Activated T-helper 1 cell treated with Interleukin-2 at 50 U/mL for 16 hours (primary cell): Measurements from ENCODE around the gene IFNB1.

Experiments
- DNase-seq: peaks from one replicate; pipeline ENCODE4 v3.0.0-alpha.2; 2020; ENCODE audit warnings: low read depth

The IFNB1 gene

DNA sequence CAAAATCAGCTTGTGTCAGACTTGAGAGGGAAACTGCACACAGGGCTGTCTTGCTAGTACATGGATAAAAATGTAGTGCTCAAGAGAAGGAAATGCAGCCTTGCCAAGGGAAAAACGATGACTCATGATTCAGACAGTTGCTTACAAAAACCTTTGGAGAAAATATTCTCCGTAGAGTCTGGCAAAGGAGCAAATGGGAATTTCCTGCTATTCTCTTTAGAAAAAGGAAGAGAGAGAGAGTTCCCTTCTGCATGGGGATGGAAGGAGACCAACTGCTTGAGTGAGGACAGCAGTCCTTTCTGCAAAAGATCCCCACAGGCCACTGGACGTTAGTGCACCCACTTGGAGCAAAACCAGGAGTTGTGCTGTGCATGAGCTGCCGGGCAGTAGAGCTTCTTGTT lies 7.6 kb downstream of the IFNB1 start:
- no peak for DNase-seq

DNA sequence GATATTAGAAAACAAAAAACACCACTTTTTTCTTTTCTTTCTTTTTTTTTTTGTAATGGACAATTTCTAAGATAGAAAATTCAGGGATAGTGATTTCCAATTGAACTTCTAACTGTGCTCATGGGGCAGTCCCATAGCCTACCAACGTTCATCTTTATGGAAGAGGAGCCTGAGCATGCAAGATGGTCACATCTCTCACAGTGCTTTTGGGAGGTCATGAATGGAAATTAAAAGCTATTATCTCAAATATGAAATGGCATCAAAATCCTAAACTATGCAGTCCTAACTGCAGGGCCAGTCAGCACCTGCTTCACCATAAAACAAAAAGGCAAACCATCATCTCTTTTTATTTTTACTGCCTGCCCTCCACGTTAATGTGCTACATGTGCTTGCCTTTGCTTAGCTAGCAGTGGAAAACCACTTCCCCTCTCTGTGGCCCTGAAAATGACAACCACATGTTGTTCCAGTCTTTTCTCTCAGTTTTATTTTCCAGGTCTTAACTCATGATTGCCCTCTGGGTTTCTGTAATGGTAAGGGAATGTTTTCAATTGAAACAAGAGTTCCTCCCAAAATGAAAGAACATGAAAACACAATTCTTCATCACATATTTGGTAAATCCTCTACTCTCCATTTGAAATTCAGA lies 16.7 kb downstream of the IFNB1 start:
- no peak for DNase-seq

DNA sequence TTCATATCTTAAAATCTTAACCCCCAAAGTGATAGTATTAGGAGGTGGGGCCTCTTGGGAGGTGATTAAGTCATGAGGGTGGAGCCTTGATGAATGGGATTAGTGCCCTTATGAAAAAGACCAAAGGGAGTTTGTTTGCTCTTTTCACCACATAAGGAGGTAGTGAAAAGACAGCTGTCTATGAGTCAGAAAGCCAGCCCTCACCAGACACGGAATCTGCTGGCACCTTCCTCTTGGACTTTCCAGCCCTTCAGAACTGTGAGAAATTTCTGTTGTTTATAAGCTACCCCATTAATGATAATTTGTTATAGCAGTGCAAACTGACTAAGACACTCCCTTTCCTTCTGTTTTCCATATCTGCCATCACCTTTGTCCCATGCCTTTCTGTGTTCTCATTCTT lies 20.8 kb downstream of the IFNB1 start:
- DNase-seq = no peak

DNA sequence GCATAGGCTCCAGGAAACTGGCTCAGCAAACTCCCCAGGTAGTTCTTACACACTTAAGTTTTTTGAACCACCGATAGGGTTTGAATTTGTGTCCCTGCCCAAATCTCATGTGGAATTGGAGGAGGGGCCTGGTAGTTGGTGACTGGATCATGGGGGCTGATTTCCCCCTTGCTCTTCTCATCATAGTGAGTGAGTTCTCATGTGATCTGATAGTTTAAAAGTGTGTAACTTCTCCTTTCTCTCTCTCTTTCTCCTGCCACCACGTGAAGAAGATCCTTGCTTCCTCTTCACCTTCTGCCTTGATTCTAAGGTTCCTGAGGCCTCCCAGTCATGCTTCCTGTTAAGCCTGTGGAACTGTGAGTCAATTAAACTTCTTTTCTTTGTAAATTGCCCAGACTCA lies 23.9 kb downstream of the IFNB1 start:
- DNase-seq = no peak

DNA sequence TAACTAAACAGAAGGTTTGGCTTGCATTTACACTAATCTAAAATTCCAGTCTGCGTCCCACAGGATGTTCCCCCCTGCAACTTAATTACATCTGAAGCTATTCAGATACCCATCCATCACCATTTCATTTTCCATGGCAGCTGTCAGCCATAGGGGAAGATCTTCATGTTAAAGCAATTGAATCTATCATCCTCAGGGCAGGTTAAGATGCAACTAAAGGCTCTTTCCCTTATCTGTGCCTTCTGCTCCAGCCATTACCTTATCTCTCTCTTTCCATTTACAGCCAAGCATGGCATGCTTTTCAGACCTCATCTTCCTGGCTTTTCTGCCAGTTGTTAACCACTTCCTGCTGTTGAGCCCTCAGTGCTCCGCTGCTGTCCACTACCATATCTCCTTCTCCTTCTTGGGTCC lies 30.5 kb downstream of the IFNB1 start:
- no peak for DNase-seq

DNA sequence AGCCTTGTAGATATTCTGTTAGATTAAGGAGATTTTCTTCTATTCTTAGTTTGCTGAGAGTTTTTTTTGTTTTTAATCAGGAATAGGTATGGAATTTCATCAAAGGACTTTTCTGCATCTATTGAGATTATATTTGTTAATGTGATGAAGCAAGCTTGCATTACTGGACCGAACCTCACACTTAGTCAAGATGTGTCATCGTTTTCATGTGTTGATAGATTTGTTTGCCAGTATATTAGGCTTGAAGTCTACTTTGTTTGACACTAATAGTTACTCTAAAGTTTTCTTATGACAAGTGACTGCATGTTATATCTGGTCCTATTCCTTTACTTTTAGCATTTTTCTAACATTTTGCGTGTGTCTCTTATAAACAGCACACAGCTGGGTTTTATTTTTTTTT lies 33.9 kb downstream of the IFNB1 start:
- DNase-seq = no peak

DNA sequence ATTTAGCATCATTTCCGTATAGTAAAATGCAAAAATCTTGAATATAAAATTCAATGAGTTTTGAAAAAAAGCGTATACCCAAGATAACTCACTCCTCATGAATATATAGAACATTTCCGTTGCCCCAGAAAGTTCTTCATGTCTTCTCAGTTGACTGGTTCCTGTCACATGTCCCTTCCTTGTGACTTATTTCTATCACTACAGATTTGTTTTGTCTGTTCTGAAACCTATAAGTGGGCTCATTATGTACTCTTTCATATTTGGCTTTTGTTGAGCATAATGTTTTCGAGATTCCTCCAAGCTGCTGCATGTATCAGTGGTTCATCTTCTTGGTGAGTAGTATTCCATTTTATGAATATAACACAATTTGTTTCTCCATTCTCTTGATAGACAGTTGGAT lies 35.3 kb downstream of the IFNB1 start:
- DNase-seq = no peak

DNA sequence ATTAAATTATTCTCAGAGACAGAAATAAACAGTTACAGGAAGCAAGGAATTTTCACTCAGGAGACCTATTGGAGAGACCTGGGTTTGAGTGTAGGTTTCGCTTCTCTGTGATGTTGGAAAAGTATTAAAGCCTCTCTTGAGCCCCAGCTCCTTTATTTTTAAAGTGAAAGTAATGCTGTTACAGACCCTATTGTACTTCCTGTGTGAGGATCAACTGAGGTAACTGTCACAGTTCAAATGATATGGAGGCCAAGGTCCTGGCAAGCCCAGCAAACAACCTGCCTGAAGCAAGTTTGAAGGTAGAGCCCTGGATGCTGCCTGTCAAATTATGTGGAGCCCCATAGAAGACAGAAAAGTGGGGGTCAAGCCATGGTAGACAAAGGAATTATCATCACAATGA lies 38.4 kb downstream of the IFNB1 start:
- no peak for DNase-seq

DNA sequence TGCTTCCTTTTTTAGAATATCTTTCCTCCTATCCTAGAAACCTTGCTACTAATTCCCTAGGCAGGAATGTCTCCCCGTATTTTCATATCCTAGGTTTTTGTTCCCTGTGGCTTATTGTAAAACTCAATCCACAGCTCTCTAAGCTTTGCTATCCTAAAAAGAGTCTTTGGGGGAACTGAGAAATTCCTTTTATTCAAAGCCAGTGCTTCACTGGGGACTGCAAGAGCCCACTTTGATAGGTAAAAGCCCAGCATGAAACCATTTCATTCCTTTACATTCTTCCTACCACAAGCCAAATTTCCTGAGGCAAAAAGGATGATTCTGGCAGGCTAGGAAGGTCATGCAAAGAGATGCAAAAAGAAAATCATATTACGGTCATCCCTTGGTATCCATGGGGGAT lies 40.5 kb downstream of the IFNB1 start:
- no peak for DNase-seq

DNA sequence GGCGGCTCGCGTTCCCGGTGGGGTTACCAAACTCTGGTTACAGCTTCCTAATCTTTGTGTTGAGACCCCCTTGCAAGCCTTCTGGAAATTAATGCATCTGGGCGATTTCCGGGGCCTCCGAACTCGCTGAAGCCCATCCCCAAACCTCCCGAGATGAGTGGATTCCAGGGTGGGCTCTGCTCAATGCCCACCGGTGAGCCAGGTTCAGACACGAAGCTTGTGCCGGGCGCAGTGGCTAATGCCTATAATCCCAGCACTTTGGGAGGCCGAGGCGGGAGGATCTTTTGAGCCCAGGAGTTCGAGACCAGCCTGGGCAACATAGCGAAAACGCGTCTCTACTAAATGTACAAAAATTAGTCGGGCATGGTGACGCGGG lies 45.9 kb downstream of the IFNB1 start:
- DNase-seq = no peak

DNA sequence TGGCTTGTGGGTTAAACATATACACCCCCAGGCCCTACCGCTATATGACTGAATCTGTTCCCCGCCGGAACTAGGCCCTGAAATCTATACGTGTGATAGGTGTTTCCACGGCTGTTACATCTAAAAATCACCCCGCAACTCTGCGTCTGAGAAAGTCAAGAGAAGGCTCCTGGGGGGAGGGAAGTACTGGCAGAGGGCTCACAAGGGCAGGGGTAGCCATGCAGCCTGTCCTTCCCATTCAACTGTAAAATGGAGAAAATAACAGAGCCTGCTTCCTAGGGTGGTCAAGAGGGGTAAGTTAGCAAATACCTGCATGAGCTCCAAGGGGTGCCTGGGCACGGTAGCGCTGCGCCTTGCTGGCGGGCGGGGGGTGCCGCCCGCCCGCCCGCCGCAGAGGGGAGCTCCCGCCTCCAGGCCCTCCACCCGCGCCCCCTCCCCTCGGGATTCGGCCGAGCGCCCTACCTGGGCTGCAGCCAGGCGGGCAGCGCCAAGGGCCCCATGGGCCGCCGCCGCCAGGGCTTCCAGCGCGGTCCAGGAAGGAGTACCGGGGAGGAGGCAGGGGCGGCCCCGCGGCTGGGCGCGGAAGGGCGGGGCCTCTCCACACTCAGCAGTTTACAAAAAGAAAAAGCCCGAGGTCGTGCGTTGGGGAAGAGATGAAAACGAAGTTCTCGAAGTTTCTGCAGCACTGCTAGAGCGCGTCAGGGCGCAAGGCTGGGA lies 46.5 kb downstream of the IFNB1 start, which contains the start of gene HACD4:
TSS of gene HACD4 (minus strand) at position 550 of the 717 bp plus-strand sequence. CDS start at position 500, 50 bp downstream.
- DNase-seq = peak; percentile 56

DNA sequence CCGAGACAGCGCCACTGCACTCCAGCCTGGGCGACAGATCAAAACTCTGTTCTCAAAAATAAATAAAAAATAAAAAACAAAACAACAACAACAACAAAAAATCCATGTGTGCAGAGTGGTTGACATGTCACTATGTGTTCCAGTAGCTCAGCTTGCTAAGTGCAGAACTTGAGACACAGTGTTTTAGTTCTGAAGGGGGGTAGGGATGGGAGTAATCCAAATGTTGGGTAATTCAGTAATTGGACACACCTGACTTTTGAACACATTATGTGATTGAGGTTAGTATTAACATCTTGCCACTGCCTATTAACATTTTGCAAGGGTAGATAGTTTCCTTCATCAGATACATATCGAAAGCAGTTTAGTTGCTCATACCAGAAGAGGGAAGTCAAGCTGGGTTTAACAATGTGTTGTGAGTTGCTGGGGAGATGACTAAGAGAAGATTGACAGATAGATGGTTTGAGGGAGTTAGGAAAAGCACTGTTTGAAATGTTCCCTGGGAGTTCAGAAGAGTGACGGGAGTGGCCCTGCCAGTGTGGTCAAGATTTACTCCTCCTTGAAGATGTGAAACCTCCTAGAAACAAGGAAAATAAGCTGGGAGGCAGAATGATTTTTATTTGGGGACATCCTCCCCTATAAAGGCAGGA lies 47.2 kb downstream of the IFNB1 start:
- DNase-seq = no peak

DNA sequence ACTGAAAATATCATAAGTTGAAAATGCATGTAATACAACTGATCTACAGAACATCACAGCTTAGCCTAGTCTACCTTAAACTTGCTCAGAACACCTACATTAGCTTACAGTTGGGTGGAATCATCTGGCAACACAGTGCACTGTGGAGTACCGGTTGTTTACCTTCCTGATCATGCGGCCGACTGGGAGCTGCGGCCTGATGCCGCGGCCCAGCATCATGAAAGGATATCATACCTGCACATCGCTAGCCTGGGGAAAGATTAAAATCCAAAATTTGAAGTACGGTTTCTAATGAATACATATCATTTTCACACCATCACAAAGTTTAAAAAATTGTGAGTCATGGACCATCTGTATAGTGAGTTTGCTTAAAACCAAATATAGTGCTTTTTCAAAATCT lies 48.1 kb downstream of the IFNB1 start:
- no peak for DNase-seq

DNA sequence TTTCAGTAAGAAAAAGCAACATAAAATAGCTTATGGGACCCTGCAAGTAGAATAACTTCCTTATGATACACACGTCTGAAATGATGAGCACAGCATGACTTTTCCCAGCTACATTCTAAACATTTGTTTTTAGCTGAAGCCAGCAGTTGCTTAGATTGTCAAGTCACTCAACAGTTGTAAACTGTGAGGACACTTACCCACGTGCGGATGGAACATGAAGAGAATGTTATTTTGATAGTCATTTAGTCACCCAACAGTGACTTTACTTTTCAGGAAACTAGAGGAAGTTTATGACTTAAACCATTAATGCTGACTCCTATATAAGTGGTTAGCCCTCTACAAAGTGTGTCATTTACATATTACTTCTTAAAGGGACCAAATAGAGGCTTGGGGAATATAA lies 49.3 kb downstream of the IFNB1 start:
- no peak for DNase-seq

DNA sequence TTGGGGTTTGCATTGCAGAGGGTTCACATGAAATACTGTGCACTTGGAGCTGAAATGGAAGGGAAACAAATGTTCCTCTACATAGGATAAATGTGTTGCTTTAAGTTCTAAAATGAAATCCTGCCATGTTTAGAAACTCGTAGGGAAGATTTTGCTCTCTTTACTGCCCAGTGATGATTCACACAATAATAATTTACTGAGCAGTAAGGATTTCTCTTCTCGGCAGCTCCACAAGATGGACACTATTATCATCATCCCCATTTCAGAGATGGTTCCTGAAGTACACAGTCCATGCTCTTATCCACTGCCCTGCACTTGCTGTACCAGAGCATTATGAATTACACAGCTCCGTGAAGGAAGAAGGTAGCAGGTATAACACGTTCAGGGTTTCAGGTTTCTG lies 50.4 kb downstream of the IFNB1 start:
- DNase-seq = no peak
